GM19351 (cell line): ENCODE measurements around the gene B3GNT8.
"Not testable (repeated sequence)": the region's sequence is repeated elsewhere in the genome, so short reads cannot be mapped to it uniquely, and the experiment has no call there.

Experiments
- ATAC-seq: cut with Tn5 transposase; IDR thresholded peaks from one replicate; pipeline ENCODE4 v1.9.1; 2021; ENCODE audit warnings: mild to moderate bottlenecking, moderate library complexity; ENCODE audit not compliant: unreplicated experiment

The B3GNT8 gene

GRCh38 chr19:41437944-41438574 lies 10.9 kb upstream of the B3GNT8 start:
- ATAC-seq: no peak

- no peak for ATAC-seq
Measured at GRCh38 chr19:41436674-41436951, 9.4 kb upstream of the B3GNT8 start.

DNA sequence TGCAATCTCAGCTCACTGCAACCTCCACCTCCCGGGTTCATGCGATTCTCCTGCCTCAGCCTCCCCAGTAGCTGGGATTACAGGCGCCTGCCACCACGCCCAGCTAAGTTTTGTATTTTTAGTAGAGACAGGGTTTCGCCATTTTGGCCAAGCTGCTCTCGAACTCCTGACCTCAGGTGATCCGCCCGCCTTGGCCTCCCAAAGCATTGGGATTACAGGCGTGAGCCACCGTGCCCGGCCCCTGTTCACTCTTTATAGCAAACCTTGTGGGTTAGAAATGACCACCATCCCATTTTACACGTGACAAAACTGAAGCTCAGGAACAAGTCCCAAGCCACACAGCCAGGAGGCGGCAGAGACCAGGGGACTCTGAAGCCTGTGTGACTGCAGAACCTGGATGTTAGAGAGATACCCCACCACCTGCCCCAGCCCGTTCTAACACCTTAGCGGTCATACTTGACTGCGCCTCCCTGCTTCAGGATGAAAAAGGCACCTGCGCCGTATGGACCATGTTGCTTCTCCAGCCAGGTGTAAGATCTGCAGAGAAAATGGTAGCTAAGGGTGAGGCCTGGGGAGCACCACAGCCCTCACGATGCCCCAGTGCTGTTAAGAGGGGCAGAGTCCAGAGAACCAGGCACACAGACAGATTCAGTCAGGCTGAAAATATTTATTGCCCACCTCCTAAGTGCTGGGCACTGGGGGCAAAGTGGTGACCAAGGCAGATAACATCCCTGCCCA lies 8.9 kb upstream of the B3GNT8 start:
- ATAC-seq: no peak

DNA sequence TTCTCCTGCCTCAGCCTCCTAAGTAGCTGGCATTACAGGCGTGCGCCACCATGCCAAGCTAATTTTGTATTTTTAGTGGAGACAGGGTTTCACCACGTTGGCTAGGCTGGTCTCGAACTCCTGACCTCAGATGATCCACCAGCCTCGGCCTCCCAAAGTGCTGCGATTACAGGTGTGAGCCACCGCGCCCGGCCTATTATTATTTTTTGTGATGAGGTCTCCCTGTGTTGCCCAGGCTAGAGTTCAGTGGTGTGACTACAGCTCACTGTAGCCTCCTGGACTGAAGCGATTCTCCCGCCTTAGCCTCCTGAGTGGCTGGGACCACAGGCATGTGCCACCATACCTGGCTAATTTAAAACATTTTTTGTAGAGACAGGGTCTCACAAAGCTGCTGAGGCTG lies 8.2 kb upstream of the B3GNT8 start:
- ATAC-seq: not testable (repeated sequence)

GRCh38 chr19:41434450-41434849 lies 7.3 kb upstream of the B3GNT8 start:
- ATAC-seq: no peak

DNA sequence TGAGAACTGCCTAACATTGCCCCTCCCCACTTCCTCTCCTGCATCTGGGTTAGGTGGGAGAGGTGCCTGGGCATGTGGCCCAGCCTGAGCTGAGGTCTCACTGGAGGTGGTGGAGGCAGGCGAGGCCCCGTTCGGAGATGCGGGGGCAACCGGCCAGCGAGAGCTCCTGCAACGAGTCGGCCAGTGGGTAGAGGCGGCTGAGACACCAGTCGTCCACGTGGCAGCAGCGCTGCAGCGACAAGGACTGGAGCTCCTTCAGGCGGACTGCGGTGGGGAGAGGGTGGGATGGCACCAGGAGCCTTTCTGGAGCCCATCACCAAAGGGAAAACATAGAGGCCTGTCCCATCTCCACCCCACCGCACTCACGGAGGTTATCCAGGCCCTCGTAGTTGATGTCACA lies 6.0 kb upstream of the B3GNT8 start:
- ATAC-seq: no peak

DNA sequence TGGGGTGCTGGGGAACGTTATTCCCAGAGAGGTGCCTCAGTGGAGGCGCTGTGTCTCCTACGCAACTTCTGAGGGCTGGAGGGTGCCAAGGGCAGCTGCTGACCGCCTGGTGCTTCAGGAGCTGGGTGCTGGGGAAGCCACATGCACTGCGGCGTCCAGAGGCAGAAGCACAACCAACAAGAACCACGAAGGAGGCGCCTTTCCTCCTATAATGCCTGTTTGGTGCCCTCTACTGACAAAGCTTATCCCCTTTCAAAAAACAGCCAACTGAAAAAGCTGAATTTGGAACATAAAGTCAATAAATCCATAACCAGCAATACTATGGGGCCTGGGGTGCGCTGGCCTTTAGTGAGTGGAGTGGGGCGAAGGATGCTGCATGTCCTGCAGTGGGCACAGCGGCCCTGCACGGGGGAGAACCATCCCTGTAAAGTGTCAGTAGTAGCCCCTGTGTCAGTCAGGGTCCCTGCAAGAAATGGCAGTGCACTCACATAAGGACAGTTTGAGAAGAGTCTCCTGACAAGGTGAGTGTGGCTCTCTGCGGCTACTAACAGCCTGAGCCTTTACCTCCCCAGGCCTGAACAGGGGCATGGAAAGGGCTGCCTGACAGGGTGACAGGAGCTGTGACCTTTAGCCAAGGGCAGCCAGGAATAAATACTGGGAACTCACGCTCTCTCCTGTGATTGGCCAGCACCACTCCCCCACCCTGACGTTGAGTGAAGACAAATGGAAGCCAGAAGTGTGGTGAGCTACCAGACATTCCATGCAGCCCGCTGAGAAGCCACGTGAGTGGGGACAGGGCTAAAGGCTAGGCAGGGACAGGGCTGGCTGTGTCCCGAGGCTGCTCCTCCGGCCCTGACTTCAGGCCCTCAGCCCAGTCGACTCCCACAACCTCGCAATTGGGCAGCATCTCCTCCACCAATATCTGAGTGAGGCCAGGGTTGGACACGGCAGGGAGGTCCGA lies 4.5 kb upstream of the B3GNT8 start:
- ATAC-seq: no peak

DNA sequence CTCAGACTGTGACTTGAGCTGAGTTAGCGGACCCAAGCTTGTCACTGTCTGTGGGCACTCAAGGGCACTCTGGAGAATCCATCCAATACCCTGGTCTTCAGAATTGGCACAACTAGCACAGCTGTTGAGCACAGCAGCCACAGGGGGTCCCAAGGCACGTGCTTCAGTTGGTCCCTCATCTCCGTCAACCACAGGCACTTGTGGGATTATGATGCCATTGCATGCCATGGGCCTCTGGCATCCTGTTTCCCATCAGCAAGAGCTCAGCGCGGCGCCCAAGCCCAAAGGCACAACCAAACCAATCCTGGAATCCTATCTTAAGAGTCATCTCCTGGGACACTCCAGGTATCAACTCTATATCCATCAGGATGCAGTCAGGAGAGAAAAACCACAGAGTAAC lies 3.7 kb upstream of the B3GNT8 start:
- ATAC-seq: no peak

DNA sequence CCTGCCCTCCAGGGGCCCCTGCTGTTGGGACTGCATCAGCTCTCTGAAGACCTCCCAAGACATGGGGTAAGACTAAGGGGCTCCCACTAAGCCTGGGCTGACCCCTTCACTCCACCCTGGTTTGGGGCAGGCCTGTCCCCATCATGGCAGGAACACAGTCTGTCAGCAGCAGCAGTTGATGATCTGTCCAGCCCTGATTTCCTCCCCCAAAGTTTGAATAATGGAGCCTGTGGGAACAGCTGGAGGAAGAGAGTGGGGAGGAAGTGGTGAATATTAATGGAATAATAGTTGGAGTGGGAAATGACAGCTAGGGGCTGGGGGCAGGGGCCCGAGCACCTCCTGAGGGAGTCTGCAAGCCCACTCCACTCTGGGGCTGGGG lies 1.3 kb upstream of the B3GNT8 start:
- ATAC-seq: no peak

DNA sequence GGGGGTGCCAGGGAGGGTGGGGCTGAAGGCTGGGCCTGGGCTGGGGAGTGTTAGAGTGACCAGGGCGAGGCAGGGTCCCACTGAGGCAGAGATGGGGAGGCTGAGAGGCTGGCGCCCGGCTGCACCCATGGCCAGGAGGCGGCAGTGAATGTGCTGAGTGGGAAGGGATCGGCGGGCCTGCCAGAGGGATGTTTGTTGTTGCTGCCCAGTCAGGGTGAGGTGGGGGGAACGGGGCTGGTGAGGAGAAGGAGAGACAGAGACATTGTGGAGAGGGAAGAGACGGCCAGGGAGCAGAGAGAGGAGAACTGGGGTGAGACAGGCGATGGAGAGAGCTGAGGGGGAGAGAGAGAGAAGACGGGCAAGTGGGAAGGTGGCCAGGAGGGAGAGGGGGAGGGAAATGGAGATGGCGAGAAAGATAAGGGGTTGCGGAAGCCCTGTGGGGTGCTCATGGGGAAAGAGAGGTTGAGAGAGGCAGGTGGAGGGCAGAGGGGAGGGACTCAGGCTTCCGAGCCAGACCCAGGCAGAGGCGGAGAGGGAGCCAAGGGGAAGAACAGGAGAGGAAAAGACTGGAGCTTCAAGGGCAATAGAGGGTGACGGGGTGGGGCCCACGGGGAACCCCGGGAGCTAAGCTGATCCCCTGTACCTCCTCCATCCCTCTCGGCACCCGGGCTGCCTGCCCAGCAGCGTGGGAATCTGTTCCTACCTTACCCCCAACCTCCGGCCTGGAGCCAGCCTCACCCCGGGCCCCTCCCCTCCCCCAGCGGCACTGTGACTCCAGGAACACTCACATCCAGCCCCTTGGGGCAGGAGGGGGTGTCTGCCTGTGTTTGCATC lies 690 bp upstream of the B3GNT8 start:
- ATAC-seq: no peak

DNA sequence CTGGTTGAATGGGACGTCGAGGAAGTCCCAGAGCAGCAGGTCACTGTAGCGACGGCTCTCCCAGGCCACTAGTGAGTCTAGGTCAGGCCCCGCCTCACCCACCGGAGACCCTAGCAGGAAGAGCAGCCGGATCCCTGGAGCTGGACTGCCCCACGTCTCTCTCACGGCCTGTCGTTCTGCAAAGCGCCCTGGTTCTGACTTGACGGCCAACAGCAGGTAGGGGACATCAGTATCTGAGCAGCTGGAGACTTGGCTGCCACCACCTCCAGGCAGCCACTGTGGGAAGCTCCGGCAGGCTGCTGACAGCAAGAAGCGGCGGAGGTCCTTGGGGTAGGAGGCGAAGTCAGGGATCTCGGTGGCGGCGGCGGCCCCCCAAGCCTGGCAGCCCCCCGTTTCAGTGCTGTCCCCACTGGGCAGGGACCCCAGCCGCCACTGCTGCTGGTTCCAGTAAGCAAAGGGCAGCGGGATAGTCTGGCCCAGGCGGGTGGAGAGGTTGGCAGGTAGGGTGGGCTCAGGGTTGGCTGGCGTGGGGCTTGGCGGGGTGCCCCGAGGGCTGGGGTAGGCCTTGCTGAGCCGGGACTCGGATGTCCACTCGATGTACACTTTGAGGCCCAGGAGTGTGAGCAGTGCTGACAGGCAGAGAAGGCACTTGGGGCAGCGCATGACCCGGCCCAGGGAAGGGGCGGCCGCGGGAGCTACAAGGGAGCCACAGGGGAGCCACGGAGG lies 895 bp downstream of the B3GNT8 start:
- no peak for ATAC-seq

- no peak for ATAC-seq
Measured at GRCh38 chr19:41425174-41426115, 1.7 kb downstream of the B3GNT8 start.

- no peak for ATAC-seq
Measured at GRCh38 chr19:41424335-41425173, 2.6 kb downstream of the B3GNT8 start.

GRCh38 chr19:41422955-41423354 lies 4.2 kb downstream of the B3GNT8 start:
- ATAC-seq: no peak

- no peak for ATAC-seq
Measured at GRCh38 chr19:41422456-41422855, 4.7 kb downstream of the B3GNT8 start.

DNA sequence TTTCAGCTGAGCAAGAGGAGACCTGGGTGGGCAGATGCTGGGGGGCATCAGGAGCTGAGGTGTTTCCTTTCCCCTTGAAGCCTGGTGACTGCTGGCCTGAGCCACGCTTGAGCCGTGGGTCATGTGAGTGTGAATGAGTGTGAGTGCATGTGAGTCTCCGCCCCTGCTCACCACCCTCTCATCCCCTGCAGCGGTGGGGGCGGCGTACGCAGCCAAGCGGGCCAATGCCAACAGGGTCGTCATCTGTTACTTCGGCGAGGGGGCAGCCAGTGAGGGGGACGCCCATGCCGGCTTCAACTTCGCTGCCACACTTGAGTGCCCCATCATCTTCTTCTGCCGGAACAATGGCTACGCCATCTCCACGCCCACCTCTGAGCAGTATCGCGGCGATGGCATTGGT lies 5.2 kb downstream of the B3GNT8 start:
- no peak for ATAC-seq

DNA sequence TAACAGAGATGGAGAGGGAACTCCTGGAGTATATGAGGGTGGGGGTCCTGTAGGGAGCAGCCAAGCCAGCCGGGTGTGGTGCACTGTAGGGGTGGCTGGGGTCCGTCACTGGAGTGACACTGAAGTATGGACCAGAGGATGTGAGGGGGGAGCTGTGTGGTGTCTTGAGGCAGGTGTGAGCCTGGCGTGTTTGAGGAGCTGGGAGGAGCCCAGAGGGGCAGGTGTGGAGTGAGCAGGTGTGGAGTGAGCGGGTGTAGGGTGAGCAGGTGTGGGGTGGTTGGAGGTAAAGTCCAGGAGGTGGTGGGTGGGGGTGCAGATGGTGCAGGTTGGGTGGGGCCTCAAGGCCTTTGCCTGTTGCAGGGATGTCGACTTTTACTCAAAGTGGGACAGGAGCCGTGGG lies 5.9 kb downstream of the B3GNT8 start:
- ATAC-seq: no peak

- no peak for ATAC-seq
Measured at GRCh38 chr19:41420101-41420880, 6.9 kb downstream of the B3GNT8 start.
